GM10248 (cell line): ENCODE data around the gene ZNF804B.

Experiments
- CTCF ChIA-PET: fragments of 300-600 bp; sonication (Branson Sonifier 250); formaldehyde crosslinking; extraction: SDS; loops from one replicate; lab custom pipeline; 2021; ENCODE audit warnings: antibody characterized with exemption; lab: Yijun Ruan, JAX
- POLR2A ChIA-PET: fragments of 350-650 bp; sonication (Branson Sonifier 250); formaldehyde crosslinking; extraction: SDS; loops from one replicate; lab custom pipeline; 2020; ENCODE audit warnings: antibody characterized with exemption; lab: Yijun Ruan, JAX
- DNase-seq: peaks from one replicate; pipeline ENCODE4 v3.0.0; 2012; ENCODE audit errors: extremely low spot score
- TF ChIP-seq, protein P1 (sequence below): IDR thresholded peaks from 2 replicates; pipeline ENCODE4 v1.5.1; 2012; ENCODE audit warnings: mild to moderate bottlenecking, low read depth; ENCODE audit errors: extremely low read depth, missing control alignments, control extremely low read depth

Gene ZNF804B

GRCh38 chr7:88851220-88851619, 91.7 kb downstream of the ZNF804B start:
- TF ChIP-seq, protein P1, sequence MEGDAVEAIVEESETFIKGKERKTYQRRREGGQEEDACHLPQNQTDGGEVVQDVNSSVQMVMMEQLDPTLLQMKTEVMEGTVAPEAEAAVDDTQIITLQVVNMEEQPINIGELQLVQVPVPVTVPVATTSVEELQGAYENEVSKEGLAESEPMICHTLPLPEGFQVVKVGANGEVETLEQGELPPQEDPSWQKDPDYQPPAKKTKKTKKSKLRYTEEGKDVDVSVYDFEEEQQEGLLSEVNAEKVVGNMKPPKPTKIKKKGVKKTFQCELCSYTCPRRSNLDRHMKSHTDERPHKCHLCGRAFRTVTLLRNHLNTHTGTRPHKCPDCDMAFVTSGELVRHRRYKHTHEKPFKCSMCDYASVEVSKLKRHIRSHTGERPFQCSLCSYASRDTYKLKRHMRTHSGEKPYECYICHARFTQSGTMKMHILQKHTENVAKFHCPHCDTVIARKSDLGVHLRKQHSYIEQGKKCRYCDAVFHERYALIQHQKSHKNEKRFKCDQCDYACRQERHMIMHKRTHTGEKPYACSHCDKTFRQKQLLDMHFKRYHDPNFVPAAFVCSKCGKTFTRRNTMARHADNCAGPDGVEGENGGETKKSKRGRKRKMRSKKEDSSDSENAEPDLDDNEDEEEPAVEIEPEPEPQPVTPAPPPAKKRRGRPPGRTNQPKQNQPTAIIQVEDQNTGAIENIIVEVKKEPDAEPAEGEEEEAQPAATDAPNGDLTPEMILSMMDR = no peak
- CTCF ChIA-PET = interaction anchor here (0.8 kb wide), 1 partner anchor 12 kb away, joined by 3 read pairs; no protein-coding TSS in a partner anchor
- POLR2A ChIA-PET = no interaction called here
- DNase-seq = no peak

DNA sequence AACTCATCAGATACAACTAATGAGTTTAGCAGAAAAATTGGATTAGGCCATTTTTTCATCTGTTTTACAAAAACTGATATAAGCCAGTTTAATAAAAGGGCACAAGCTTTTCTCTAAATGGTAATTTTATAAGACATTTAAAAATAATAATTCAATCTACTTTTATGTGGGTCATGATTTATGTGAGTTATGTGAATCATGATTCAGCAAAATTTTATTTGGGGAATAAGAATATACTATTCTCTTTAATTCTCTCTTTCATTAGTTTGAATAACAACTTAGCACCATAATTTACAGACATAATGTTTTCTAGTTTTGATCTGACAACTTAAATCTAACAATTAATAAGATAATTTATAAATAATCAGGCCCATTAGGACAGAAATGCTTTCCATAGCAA, 99.8 kb downstream of the ZNF804B start:
- CTCF ChIA-PET = interaction anchor here (1.0 kb wide), 1 partner anchor 24 kb away, joined by 3 read pairs; no protein-coding TSS in a partner anchor
- TF ChIP-seq, protein P1 = no peak

DNA sequence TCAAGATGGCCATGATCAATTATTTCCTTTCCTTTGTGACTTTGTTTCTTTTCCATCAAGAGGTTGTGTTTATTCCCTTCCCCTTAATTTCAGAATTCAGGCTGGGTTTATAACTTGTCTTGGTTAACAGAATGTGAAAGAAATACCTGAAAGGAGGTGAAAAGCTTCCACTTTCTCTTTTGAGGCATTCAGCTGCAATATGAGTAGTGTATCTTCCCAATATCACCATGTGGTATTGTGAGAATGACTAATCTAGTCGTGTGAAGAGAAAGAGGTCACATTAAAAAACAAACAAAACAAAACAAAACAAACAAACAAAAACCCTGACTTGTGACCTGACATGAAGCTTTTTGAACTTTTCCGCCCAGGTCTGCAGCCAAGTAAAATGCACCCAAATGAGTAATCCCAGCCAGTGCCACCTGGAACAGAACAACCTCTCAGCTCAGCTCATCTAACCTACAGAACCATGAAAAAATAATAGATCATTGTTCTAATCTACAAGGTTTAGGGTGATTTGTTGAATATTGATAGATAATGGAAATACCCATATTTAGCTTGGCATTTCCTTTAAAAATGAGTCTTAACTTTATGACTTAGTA, 106.9 kb downstream of the ZNF804B start:
- DNase-seq = no peak
- TF ChIP-seq, protein P1 = no peak
- CTCF ChIA-PET = no interaction called here
- POLR2A ChIA-PET = no interaction called here

More for the DNA sequence above, 99.8 kb downstream of the ZNF804B start:
- POLR2A ChIA-PET = no interaction called here
- no peak for DNase-seq

- DNase-seq = no peak
- ChIA-PET POLR2A (no interaction called here), CTCF (interaction anchor here (1.0 kb wide), 1 partner anchor 9 kb away, joined by 3 read pairs; no protein-coding TSS in a partner anchor)
- TF ChIP-seq, protein P1 = no peak
These were observed 107.7 kb downstream of the ZNF804B start for GRCh38 chr7:88867158-88867557.

DNA sequence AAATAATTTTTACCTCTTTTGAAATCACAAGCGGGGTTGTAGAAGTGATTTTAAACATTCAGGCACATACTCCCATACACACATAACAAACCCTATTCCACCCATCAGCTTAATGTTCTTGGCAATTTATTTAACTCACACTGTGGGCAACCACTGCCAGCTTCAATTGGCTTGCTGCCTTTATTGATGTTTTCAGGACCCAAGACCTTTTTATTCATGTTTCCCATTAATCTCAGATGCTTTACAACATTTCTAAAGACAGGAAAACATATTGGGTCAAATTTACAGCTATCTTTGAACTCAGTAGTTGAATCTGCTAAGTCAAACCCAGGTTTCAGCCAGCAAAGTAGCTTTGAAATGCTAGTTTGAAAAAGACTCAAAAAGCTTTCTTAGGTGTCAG, 109.0 kb downstream of the ZNF804B start:
- ChIA-PET POLR2A (no interaction called here), CTCF (interaction anchor here (1.3 to 1.6 kb wide), 2 partner anchors 14 to 16 kb away, joined by 3 to 5 read pairs; no protein-coding TSS in a partner anchor)
- TF ChIP-seq, protein P1 = no peak
- DNase-seq = no peak

- TF ChIP-seq, protein P1 = no peak
- CTCF ChIA-PET = interaction anchor here (1.1 to 1.5 kb wide), 2 partner anchors 9 to 13 kb away, joined by 3 read pairs; no protein-coding TSS in a partner anchor
- POLR2A ChIA-PET = no interaction called here
- DNase-seq = no peak
These were observed 121.6 kb downstream of the ZNF804B start for GRCh38 chr7:88881136-88881535.

GRCh38 chr7:88885131-88885530, 125.6 kb downstream of the ZNF804B start:
- ChIA-PET CTCF (interaction anchor here (0.8 to 2.0 kb wide), 2 partner anchors 17 to 45 kb away, joined by 3 to 5 read pairs; no protein-coding TSS in a partner anchor), POLR2A (no interaction called here)
- DNase-seq = no peak
- TF ChIP-seq, protein P1 = no peak
